ENCODE results near the gene MBTD1. TPM values are rescaled to one million over a fixed set of nuclear protein-coding genes. Genes with fewer than 3 reads are reported as not detected.
"Not testable (repeated sequence)": the region's sequence is repeated elsewhere in the genome, so short reads cannot be mapped to it uniquely, and the experiment has no call there.

Gene MBTD1
- total RNA-seq, 2 experiments from 2014 or later = 8.9 to 9.3 TPM

- ChIA-PET POLR2A (no interaction called here), CTCF (no interaction called here)
- intact Hi-C loops (cut with DNase I, micrococcal nuclease) = no loop called here
- no peak for ATAC-seq
- no peak overlapping the region for H3K27ac Mint-ChIP-seq
- H3K27me3 Mint-ChIP-seq = no peaks in the 10 kb centered on the region
- no peaks in the 10 kb centered on the region for H3K9me3 Mint-ChIP-seq (ENCODE audit: low read depth)
- H3K36me3 Mint-ChIP-seq (ENCODE audit: low read depth) = peaks cover 27% of the 10 kb centered on the region
- no peak for DNase-seq
- H3K4me3 Mint-ChIP-seq = no peak overlapping the region
- H3K4me1 Mint-ChIP-seq = peaks cover 24% of the 10 kb centered on the region
Measured at GRCh38 chr17:51250314-51250840, 9.5 kb downstream of the MBTD1 start.

DNA sequence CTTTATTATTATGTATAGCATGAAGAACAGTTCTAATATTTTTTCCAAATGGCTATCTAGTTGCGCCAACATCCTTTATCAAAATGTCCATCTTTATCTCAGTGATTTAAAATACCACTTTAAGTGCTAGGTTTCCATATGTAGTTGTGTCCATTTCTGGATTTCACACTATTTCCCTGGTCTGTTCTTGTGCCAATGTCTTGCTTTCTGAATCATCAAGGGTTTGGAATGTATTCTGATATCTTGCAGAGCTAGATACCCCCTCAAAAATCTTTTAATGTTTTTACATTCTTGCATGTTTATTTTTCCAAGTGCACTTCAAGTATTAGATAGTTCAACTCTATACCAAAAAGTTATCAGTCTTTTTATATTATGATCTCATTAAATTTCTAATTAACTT, 14.3 kb downstream of the MBTD1 start:
- CTCF ChIA-PET = interaction anchor here (0.7 kb wide), 1 partner anchor 66 kb away, joined by 3 read pairs; no protein-coding TSS in a partner anchor
- H3K9me3 Mint-ChIP-seq (ENCODE audit: low read depth) = no peaks in the 10 kb centered on the region
- H3K27me3 Mint-ChIP-seq = no peaks in the 10 kb centered on the region
- peaks cover 5% of the 10 kb centered on the region for H3K4me1 Mint-ChIP-seq
- peaks cover 8% of the 10 kb centered on the region for H3K36me3 Mint-ChIP-seq (ENCODE audit: low read depth)
- no peak overlapping the region for H3K4me3 Mint-ChIP-seq
- intact Hi-C loops (cut with DNase I, micrococcal nuclease) = no loop called here
- H3K27ac Mint-ChIP-seq = no peak overlapping the region
- ATAC-seq = no peak
- no peak for DNase-seq
- POLR2A ChIA-PET = no interaction called here

DNA sequence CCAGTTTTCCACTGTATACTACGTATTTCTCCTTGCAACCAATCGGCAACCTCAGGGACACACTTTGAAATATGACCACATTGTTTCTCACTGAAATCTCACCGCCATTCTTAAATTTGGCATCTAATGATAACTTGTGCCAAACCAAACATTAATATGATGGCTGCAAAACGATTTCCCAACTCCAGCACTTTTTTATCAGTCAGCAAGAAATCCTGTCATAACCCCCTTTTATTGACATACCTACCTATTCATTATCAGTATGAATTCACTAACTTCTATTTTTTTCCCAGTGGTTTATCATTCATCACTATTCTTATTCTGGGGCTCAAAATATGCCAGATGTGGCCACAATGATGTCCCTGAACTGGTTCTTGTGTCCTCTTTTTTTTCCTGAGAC, 15.8 kb downstream of the MBTD1 start:
- POLR2A ChIA-PET = no interaction called here
- DNase-seq (no peak), ATAC-seq (no peak)
- no peaks in the 10 kb centered on the region for H3K27me3 Mint-ChIP-seq
- no peak overlapping the region for H3K4me3 Mint-ChIP-seq
- intact Hi-C loops (cut with DNase I, micrococcal nuclease) = no loop called here
- no peaks in the 10 kb centered on the region for H3K9me3 Mint-ChIP-seq (ENCODE audit: low read depth)
- H3K4me1 Mint-ChIP-seq = peaks cover 10% of the 10 kb centered on the region
- H3K27ac Mint-ChIP-seq = no peak overlapping the region
- H3K36me3 Mint-ChIP-seq (ENCODE audit: low read depth) = peaks cover 4% of the 10 kb centered on the region
- CTCF ChIA-PET = no interaction called here

DNA sequence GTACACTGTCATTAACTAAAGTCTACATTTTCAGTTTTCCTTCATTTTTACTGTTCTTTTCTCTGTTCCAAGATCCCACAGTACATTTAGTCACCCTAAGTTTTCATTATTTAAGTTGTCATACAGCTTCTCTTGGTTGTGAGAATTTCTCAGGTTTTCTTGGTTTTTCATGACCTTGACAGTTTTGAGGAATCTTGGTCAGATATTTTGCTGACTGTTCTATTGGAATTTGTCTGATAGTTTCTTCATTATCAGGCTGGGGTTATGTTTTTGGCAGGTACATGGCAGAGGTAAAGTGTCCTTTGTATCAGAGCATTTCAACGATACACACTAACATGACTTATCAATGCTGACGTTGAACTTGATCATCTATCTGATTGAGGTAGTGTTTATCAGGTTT, 19.6 kb downstream of the MBTD1 start:
- Mint-ChIP-seq H3K36me3 (ENCODE audit: low read depth) (peaks cover 6% of the 10 kb centered on the region), H3K4me1 (peaks cover 29% of the 10 kb centered on the region), H3K27me3 (no peaks in the 10 kb centered on the region), H3K27ac (no peak overlapping the region), H3K4me3 (no peak overlapping the region), H3K9me3 (ENCODE audit: low read depth) (no peaks in the 10 kb centered on the region)
- intact Hi-C loops (cut with DNase I, micrococcal nuclease) = no loop called here
- CTCF ChIA-PET = interaction anchor here (1.1 kb wide), 1 partner anchor 114 kb away, joined by 3 read pairs; no protein-coding TSS in a partner anchor
- ATAC-seq = no peak
- POLR2A ChIA-PET = no interaction called here
- DNase-seq = no peak

DNA sequence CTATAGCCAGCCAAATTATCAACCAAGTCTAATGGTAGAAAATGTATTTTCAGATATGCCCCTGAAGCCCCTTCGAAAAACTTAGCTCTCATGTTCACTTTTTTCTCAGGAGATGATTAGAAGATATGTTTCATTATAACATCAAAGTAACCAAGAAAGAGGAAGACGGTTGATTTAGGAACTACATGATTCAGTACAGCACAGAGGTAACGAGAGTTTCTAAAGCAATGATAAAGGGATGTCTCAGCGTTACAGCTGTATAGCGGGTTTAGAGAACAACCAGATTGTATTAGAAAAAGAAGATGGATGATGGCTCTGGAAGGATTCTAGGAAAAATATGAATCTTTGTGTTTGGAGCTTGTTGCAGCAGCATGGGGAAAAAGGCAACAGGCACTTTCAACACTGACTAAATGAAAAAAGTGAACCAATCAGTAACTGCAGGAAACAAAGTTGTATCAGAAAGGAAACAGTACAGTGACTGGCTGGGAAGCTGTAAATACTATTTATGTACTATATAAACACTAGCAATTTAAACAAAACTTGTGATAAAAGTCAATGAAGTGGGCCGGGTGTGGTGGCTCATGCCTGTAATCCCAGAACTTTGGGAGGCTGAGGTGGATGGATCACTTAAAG, 21.5 kb downstream of the MBTD1 start:
- ChIA-PET POLR2A (no interaction called here), CTCF (interaction anchor here (0.6 to 0.7 kb wide), 2 partner anchors 23 to 147 kb away, joined by 3 read pairs; no protein-coding TSS in a partner anchor)
- intact Hi-C loops (cut with DNase I, micrococcal nuclease) = no loop called here

DNA sequence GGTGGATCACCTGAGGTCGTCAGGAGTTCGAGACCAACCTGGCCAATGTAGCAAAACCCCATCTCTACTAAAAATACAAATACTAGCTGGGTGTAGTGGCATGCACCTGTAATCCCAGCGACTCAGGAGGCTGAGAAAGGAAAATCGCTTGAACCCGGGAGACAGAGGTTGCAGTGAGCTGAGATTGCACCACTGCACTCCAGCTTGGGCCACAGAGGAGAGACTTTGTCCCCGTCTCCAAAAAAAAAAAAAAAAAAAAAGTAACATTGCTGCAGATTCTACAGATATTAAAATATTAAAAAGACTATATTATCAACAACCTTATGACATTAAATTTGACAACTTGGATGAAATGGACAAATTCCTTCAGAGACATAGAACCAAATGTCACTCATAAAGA, 25.7 kb downstream of the MBTD1 start:
- H3K4me1 Mint-ChIP-seq = peaks cover 38% of the 10 kb centered on the region
- intact Hi-C loops (cut with DNase I, micrococcal nuclease) = no loop called here
- H3K27me3 Mint-ChIP-seq = no peaks in the 10 kb centered on the region
- DNase-seq = no peak
- no peak for ATAC-seq
- no peak overlapping the region for H3K27ac Mint-ChIP-seq
- no peak overlapping the region for H3K4me3 Mint-ChIP-seq
- ChIA-PET CTCF (interaction anchor here (1.2 kb wide), 1 partner anchor 10 kb away, joined by 3 read pairs; no protein-coding TSS in a partner anchor), POLR2A (interaction anchor here (0.6 kb wide), 1 partner anchor 21 kb away, joined by 9 read pairs; no protein-coding TSS in a partner anchor)
- no peaks in the 10 kb centered on the region for H3K9me3 Mint-ChIP-seq (ENCODE audit: low read depth)
- peaks cover 6% of the 10 kb centered on the region for H3K36me3 Mint-ChIP-seq (ENCODE audit: low read depth)

More for the DNA sequence above, 21.5 kb downstream of the MBTD1 start:
- Mint-ChIP-seq H3K36me3 (ENCODE audit: low read depth) (peaks cover 5% of the 10 kb centered on the region), H3K4me3 (peak overlapping the region; percentile 7), H3K27ac (no peak overlapping the region), H3K9me3 (ENCODE audit: low read depth) (no peaks in the 10 kb centered on the region), H3K4me1 (peaks cover 30% of the 10 kb centered on the region), H3K27me3 (no peaks in the 10 kb centered on the region)
- ATAC-seq (peak; percentile 97), DNase-seq (no peak)

GRCh38 chr17:51231999-51232398, 27.9 kb downstream of the MBTD1 start:
- ATAC-seq (no peak), DNase-seq (no peak)
- no peak overlapping the region for H3K4me3 Mint-ChIP-seq
- peaks cover 27% of the 10 kb centered on the region for H3K4me1 Mint-ChIP-seq
- ChIA-PET POLR2A (no interaction called here), CTCF (no interaction called here)
- H3K36me3 Mint-ChIP-seq (ENCODE audit: low read depth) = peaks cover 6% of the 10 kb centered on the region
- no peak overlapping the region for H3K27ac Mint-ChIP-seq
- H3K27me3 Mint-ChIP-seq = no peaks in the 10 kb centered on the region
- intact Hi-C loops (cut with DNase I, micrococcal nuclease) = no loop called here
- no peaks in the 10 kb centered on the region for H3K9me3 Mint-ChIP-seq (ENCODE audit: low read depth)

DNA sequence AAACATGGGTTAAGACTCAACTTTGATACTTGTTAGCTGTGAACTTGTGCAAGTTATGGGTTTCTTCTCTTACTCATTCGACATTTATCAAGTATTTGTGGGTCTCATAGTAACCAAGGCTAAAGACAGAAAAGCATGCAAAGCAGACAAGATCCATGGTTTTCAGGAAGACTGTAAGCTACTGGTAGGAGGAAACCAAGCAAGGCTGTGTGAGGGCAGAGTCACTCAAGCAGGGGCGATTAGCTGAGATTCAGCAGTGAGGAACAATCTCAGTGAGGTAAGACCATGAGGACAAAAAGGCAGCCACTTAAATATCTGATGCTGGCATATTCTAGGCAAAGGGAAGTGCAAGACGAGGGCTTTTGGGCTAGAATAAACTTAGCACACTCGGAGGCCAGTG, 29.5 kb downstream of the MBTD1 start:
- no peak overlapping the region for H3K27ac Mint-ChIP-seq
- peaks cover 27% of the 10 kb centered on the region for H3K4me1 Mint-ChIP-seq
- H3K27me3 Mint-ChIP-seq = no peaks in the 10 kb centered on the region
- intact Hi-C loops (cut with DNase I, micrococcal nuclease) = no loop called here
- POLR2A ChIA-PET = no interaction called here
- DNase-seq (no peak), ATAC-seq (no peak)
- H3K36me3 Mint-ChIP-seq (ENCODE audit: low read depth) = peaks cover 4% of the 10 kb centered on the region
- H3K9me3 Mint-ChIP-seq (ENCODE audit: low read depth) = no peaks in the 10 kb centered on the region
- CTCF ChIA-PET = interaction anchor here (1.0 to 1.1 kb wide), 2 partner anchors 12 to 18 kb away, joined by 3 read pairs; no protein-coding TSS in a partner anchor
- H3K4me3 Mint-ChIP-seq = no peak overlapping the region

DNA sequence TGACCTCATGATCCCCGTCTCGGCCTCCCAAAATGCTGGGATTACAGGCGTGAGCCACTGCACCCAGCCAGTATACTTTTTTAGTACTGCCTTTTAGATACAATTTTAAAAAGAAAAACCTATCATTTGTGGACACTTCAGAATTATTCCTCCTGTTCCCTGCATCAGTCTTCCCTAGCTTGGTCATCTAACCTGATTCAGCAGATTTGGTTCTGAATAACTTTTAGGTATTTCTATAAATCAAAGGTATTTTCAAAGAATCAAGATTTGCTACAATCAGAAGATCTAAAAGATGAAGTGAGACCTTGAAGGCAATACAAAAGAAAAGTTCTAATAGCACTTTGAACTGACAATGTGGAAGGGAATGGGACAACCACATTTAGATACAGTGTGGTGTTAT, 30.0 kb downstream of the MBTD1 start:
- ATAC-seq (no peak), DNase-seq (no peak)
- intact Hi-C loops (cut with DNase I, micrococcal nuclease) = no loop called here
- POLR2A ChIA-PET = no interaction called here
- CTCF ChIA-PET = interaction anchor here (1.1 kb wide), 1 partner anchor 18 kb away, joined by 3 read pairs; no protein-coding TSS in a partner anchor
- no peak overlapping the region for H3K4me3 Mint-ChIP-seq
- peaks cover 29% of the 10 kb centered on the region for H3K4me1 Mint-ChIP-seq
- no peaks in the 10 kb centered on the region for H3K9me3 Mint-ChIP-seq (ENCODE audit: low read depth)
- no peak overlapping the region for H3K27ac Mint-ChIP-seq
- H3K36me3 Mint-ChIP-seq (ENCODE audit: low read depth) = peaks cover 6% of the 10 kb centered on the region
- H3K27me3 Mint-ChIP-seq = no peaks in the 10 kb centered on the region

DNA sequence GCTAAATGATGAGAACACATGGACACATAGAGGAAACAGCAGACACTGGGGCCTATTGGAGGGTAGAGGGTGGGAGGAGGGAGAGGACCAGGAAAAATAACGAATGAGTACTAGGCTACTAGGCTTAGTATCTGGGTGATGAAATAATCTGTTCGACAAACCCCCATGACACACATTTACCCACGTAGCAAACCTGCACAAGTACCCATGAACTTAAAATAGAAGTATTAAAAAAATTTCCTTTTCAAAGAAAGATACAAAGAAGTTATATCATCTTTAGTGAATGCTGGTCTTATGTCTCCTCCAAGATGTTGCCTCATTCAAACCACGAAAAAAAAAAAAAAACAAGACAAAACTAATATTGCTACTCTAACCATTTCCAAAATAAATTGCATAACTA, 31.7 kb downstream of the MBTD1 start:
- ChIA-PET CTCF (no interaction called here), POLR2A (no interaction called here)
- ATAC-seq (no peak), DNase-seq (no peak)
- intact Hi-C loops (cut with DNase I, micrococcal nuclease) = no loop called here
- Mint-ChIP-seq H3K27me3 (no peaks in the 10 kb centered on the region), H3K9me3 (ENCODE audit: low read depth) (no peaks in the 10 kb centered on the region), H3K27ac (no peak overlapping the region), H3K36me3 (ENCODE audit: low read depth) (peaks cover 9% of the 10 kb centered on the region), H3K4me1 (peaks cover 31% of the 10 kb centered on the region), H3K4me3 (no peak overlapping the region)

- intact Hi-C loops (cut with DNase I, micrococcal nuclease); DNase-seq; H3K27ac Mint-ChIP-seq: not testable (repeated sequence)
Measured at GRCh38 chr17:51225523-51225922, 34.3 kb downstream of the MBTD1 start.

More at GRCh38 chr17:51225523-51225922, 34.3 kb downstream of the MBTD1 start:
- H3K4me3 Mint-ChIP-seq; CTCF ChIA-PET; POLR2A ChIA-PET; ATAC-seq; H3K9me3 Mint-ChIP-seq (ENCODE audit: low read depth); H3K27me3 Mint-ChIP-seq: not testable (repeated sequence)
- H3K36me3 Mint-ChIP-seq (ENCODE audit: low read depth) = peaks cover 16% of the 10 kb centered on the region
- peaks cover 24% of the 10 kb centered on the region for H3K4me1 Mint-ChIP-seq

Measured in activated CD4-positive, alpha-beta T cell treated with anti-CD3 and anti-CD28 coated beads for 36 hours (primary cell).